NOMO-1 treated with dmso at 0.1 percent for 144 hours (cell line): Measurements from ENCODE around the gene VPS13D.

Experiments
- DNase-seq: peaks from one replicate; lab custom pipeline; 2025; ENCODE audit not compliant: unreplicated experiment; lab: John Stamatoyannopoulos, UW

The VPS13D gene

GRCh38 chr1:12480748-12481362 lies 251.0 kb downstream of the VPS13D start:
- no peak for DNase-seq

GRCh38 chr1:12481928-12482327 lies 252.1 kb downstream of the VPS13D start:
- DNase-seq, result no peak

- no peak for DNase-seq
Measured at GRCh38 chr1:12482988-12483387, 253.2 kb downstream of the VPS13D start.

GRCh38 chr1:12485231-12486058 lies 255.6 kb downstream of the VPS13D start:
- DNase-seq, result no peak

- DNase-seq, result no peak
Measured at GRCh38 chr1:12486059-12486341, 256.2 kb downstream of the VPS13D start.

GRCh38 chr1:12486401-12487005 lies 256.7 kb downstream of the VPS13D start:
- no peak for DNase-seq

- no peak for DNase-seq
Measured at GRCh38 chr1:12487520-12487919, 257.7 kb downstream of the VPS13D start.

GRCh38 chr1:12488666-12489354 lies 259.0 kb downstream of the VPS13D start:
- DNase-seq, result no peak

- no peak for DNase-seq
Measured at GRCh38 chr1:12490532-12491142, 260.8 kb downstream of the VPS13D start.

- no peak for DNase-seq
Measured at GRCh38 chr1:12491656-12492055, 261.8 kb downstream of the VPS13D start.

GRCh38 chr1:12495725-12496124 lies 265.9 kb downstream of the VPS13D start:
- DNase-seq, result no peak

GRCh38 chr1:12496154-12496961 lies 266.5 kb downstream of the VPS13D start:
- no peak for DNase-seq

- DNase-seq, result no peak
Measured at GRCh38 chr1:12499539-12500240, 269.9 kb downstream of the VPS13D start.

GRCh38 chr1:12501661-12502060 lies 271.8 kb downstream of the VPS13D start:
- DNase-seq, result no peak

GRCh38 chr1:12502336-12503109 lies 272.7 kb downstream of the VPS13D start:
- DNase-seq, result no peak

GRCh38 chr1:12503709-12504108 lies 273.9 kb downstream of the VPS13D start:
- DNase-seq, result no peak

- DNase-seq, result no peak
Measured at GRCh38 chr1:12504601-12505000, 274.8 kb downstream of the VPS13D start.

- DNase-seq, result no peak
Measured at GRCh38 chr1:12505231-12505630, 275.4 kb downstream of the VPS13D start.

GRCh38 chr1:12505639-12506280 lies 275.9 kb downstream of the VPS13D start:
- no peak for DNase-seq
